Trophoblast cell (in vitro differentiated cells and primary cell): Measurements from ENCODE around the gene EPOP. TPM values are rescaled to one million over a fixed set of nuclear protein-coding genes. Genes with fewer than 3 reads are reported as not detected.
A peak's percentile ranks its signal among the peaks of the same experiment; 100 is the strongest.

Source experiments
- DNase-seq, 2 donors: peaks; one replicate each; pipeline ENCODE4 v3.0.0-alpha.2; 2016
- H2AFZ ChIP-seq: 2 replicates; pipeline ENCODE4 v1.6.1; 2013; ENCODE audit warnings: low read length, moderate library complexity, mild to moderate bottlenecking; ENCODE audit not compliant: insufficient read depth, poor library complexity
- H2AK5ac ChIP-seq: 2 replicates; pipeline ENCODE4 v1.6.1; 2013; ENCODE audit warnings: mild to moderate bottlenecking, low read length
- H2BK120ac ChIP-seq: 2 replicates; pipeline ENCODE4 v1.6.1; 2013; ENCODE audit warnings: low read length, mild to moderate bottlenecking, moderate library complexity; ENCODE audit not compliant: insufficient read depth, poor library complexity
- H2BK12ac ChIP-seq: 2 replicates; pipeline ENCODE4 v1.6.1; 2013; ENCODE audit warnings: mild to moderate bottlenecking, low read length, moderate library complexity
- H2BK5ac ChIP-seq: 2 replicates; pipeline ENCODE4 v1.6.1; 2013; ENCODE audit warnings: low read length, low read depth, moderate library complexity, mild to moderate bottlenecking; ENCODE audit not compliant: poor library complexity
- H3K14ac ChIP-seq: 2 replicates; pipeline ENCODE4 v1.6.1; 2013; ENCODE audit warnings: mild to moderate bottlenecking, low read length
- H3K18ac ChIP-seq: 2 replicates; pipeline ENCODE4 v1.6.1; 2013; ENCODE audit warnings: mild to moderate bottlenecking, low read length
- H3K23ac ChIP-seq: 2 replicates; pipeline ENCODE4 v1.6.1; 2013; ENCODE audit warnings: low read length
- H3K27ac ChIP-seq: 2 replicates; pipeline ENCODE4 v1.5.1; 2013; ENCODE audit warnings: low read depth, mild to moderate bottlenecking, inconsistent platforms, low read length, moderate library complexity
- H3K27me3 ChIP-seq: 2 replicates; pipeline ENCODE4 v1.6.1; 2013; ENCODE audit warnings: inconsistent platforms, mild to moderate bottlenecking, low read length, moderate library complexity; ENCODE audit not compliant: insufficient read depth
- H3K36me3 ChIP-seq, 2 experiments: 1 replicate in 1 of 2; 2 replicates in 1 of 2; pipeline ENCODE4 v1.6.1; 2013; ENCODE audit warnings: low read length in 2 of 2, mild to moderate bottlenecking in 2 of 2, moderate library complexity in 1 of 2; ENCODE audit not compliant: insufficient read depth in 2 of 2, control insufficient read depth in 1 of 2
- H3K4ac ChIP-seq: 2 replicates; pipeline ENCODE4 v1.6.1; 2013; ENCODE audit warnings: low read depth, mild to moderate bottlenecking, low read length, moderate library complexity
- H3K4me1 ChIP-seq, 2 experiments: 1 replicate in 1 of 2; 2 replicates in 1 of 2; pipeline ENCODE4 v1.6.1; 2013; ENCODE audit warnings: low read length in 2 of 2, mild to moderate bottlenecking in 2 of 2, moderate library complexity in 1 of 2; ENCODE audit not compliant: insufficient read depth in 2 of 2, control insufficient read depth in 1 of 2
- H3K4me2 ChIP-seq: 2 replicates; pipeline ENCODE4 v1.6.1; 2013; ENCODE audit warnings: inconsistent platforms, mild to moderate bottlenecking, low read length, moderate library complexity
- H3K4me3 ChIP-seq: 2 replicates; pipeline ENCODE4 v1.5.1; 2013; ENCODE audit warnings: mild to moderate bottlenecking, low read depth, low read length, inconsistent platforms
- H3K79me1 ChIP-seq: one replicate; pipeline ENCODE4 v1.6.1; 2013; ENCODE audit warnings: low read length
- H3K79me2 ChIP-seq: 2 replicates; pipeline ENCODE4 v1.6.1; 2013; ENCODE audit warnings: low read length, mild to moderate bottlenecking; ENCODE audit not compliant: control insufficient read depth, insufficient read depth, poor library complexity
- H3K9ac ChIP-seq: 2 replicates; pipeline ENCODE4 v1.6.1; 2013; ENCODE audit warnings: mild to moderate bottlenecking, low read length
- H3K9me3 ChIP-seq: 2 replicates; pipeline ENCODE4 v1.6.1; 2013; ENCODE audit warnings: low read depth, mild to moderate bottlenecking, control low read depth, inconsistent platforms, low read length; ENCODE audit not compliant: insufficient read depth
- H4K12ac ChIP-seq: 2 replicates; pipeline ENCODE4 v1.6.1; 2013; ENCODE audit warnings: low read depth, mild to moderate bottlenecking, low read length, moderate library complexity
- H4K8ac ChIP-seq: 2 replicates; pipeline ENCODE4 v1.6.1; 2013; ENCODE audit warnings: low read depth, mild to moderate bottlenecking, low read length, moderate library complexity
- H4K91ac ChIP-seq: one replicate; pipeline ENCODE4 v1.6.1; 2013; ENCODE audit warnings: low read depth, mild to moderate bottlenecking, low read length, moderate library complexity
- WGBS: extraction: QIAGEN DNeasy Blood & Tissue Kit; methylation state at CpG from one replicate; pipeline ENCODE4 v1.1.7; 2013; ENCODE audit warnings: missing lambda C conversion rate; ENCODE audit not compliant: insufficient read length, insufficient coverage; ENCODE audit errors: extremely low coverage; 5-methylcytosine and 5-hydroxymethylcytosine counted together
- polyA plus RNA-seq: library from polyadenylated mRNA; stranded (reverse); fragments of 200-250 nt; gene quantifications from 2 replicates; pipeline ENCODE4 v1.2.3, GENCODE V29; 2013

EPOP gene
- 1.8 TPM in 2 replicates for polyA plus RNA-seq

DNA sequence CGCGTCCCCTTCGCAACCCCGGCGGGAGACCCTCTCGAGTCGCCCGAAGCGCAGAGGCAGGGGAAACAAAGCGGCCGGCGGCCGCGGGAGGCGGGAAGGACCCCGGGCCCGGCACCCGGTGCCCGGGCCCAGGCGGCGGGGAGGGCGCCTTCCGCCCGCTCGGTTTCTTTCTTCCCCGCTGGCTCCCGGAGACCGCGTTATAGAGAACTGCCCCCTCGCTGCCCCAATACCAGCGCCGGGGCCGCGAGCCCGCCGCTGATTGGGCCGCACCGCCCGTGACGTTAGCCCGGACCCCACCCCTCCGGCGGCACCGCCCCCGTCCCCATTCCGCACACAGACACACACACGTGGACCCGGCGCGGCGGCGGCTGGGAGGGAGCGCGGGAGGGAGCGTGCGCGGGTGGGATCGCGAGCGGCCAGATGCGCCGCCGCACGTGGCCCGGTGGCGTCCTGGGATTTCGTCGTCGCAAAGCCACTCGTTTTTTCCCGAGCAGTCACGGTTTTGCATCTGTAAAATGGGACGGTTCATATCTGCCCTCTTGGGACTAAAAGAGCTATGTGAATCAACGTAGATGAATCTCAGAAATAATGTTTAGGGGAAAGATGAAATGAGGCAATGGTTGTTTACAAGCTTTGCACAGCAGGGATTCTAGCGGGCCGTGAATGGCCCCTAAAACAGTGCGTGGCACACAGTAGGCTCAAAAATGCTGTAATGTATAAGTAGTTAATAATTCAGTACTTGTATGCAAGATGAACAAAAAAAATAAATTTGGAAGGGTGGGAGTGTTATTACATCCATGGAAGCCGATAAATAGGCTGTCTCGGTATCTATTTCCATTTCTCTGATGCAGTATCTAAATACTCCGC lies at the start of gene EPOP:
EPOP (minus strand) TSS at position 209 of the 867 bp plus-strand sequence. CDS start 462 bp downstream, outside the sequence.
- Histone ChIP-seq H3K9me3 (no peaks in the 10 kb centered on the region), H2BK12ac (no peak within 1 kb of the TSS), H3K4me1 (peaks cover 12 to 13% of the 10 kb centered on the region in 2 experiments), H2AK5ac (no peak within 1 kb of the TSS), H3K27ac (no peak within 1 kb of the TSS), H3K4ac (no peak within 1 kb of the TSS), H3K9ac (peak within 1 kb of the TSS; percentile 49), H3K18ac (no peak within 1 kb of the TSS), H3K36me3 (no peaks in the 10 kb centered on the region), H3K27me3 (peaks cover 51% of the 10 kb centered on the region), H4K12ac (no peak within 1 kb of the TSS), H2BK5ac (no peak within 1 kb of the TSS), H3K23ac (no peak within 1 kb of the TSS), H3K4me3 (peak within 1 kb of the TSS; percentile 64), H4K91ac (peak within 1 kb of the TSS; percentile 28), H3K79me1 (no peaks in the 10 kb centered on the region), H3K79me2 (no peaks in the 10 kb centered on the region), H2AFZ (peak within 1 kb of the TSS; percentile 48), H4K8ac (peak within 1 kb of the TSS; percentile 23), H2BK120ac (peak within 1 kb of the TSS; percentile 54), H3K4me2 (peak within 1 kb of the TSS; percentile 88), H3K14ac (no peak within 1 kb of the TSS)
- peak; percentile 67 to 78 for DNase-seq
- WGBS, result no CpG with 5 or more reads among the region's 80 CpGs

DNA sequence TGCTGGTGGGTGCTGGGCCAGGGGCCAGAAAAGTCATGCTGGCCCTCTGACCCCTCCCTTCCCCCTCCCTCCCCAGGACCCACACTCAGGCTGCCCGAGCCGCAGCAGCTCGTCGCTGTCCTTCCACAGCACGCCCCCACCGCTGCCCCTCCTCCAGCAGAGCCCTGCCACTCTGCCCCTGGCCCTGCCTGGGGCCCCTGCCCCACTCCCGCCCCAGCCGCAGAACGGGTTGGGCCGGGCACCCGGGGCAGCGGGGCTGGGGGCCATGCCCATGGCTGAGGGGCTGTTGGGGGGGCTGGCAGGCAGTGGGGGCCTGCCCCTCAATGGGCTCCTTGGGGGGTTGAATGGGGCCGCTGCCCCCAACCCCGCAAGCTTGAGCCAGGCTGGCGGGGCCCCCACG lies 47.0 kb upstream of the EPOP start:
- Histone ChIP-seq H2BK12ac (no peak overlapping the region), H4K12ac (no peak overlapping the region)
- WGBS, result no CpG with 5 or more reads among the region's 16 CpGs

DNA sequence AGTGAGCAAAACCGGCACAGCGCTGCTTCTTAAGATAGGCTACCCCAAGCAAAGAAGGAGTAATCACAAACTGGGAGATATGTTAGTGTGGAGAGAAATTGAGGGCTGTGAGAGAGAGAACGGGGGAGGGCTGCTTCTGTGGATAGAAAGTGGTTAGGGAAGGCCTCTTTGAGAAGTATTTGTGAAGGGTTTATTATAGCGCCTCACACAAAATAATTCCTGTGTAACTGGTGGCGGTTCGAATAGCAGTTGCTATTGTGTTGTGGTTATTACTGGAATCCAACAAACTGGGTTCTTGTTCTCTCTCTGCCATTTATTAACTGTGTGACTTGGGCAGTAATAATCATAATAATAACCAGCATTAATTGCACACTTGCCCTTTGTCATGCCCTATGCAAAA lies 46.2 kb upstream of the EPOP start:
- no peak overlapping the region for H2BK5ac ChIP-seq
- no peak overlapping the region for H3K4me3 ChIP-seq
- no peak overlapping the region for H3K27ac ChIP-seq
- no peak overlapping the region for H2BK120ac ChIP-seq
- no peaks in the 10 kb centered on the region for H3K79me2 ChIP-seq
- H3K9ac ChIP-seq, result no peak overlapping the region
- peaks cover 1% of the 10 kb centered on the region for H3K9me3 ChIP-seq
- WGBS, result no CpG with 5 or more reads among the region's 6 CpGs
- no peak overlapping the region for H3K14ac ChIP-seq
- H3K23ac ChIP-seq, result no peak overlapping the region
- H3K36me3 ChIP-seq, result peaks cover 26 to 40% of the 10 kb centered on the region in 2 experiments
- no peaks in the 10 kb centered on the region for H3K27me3 ChIP-seq
- H2BK12ac ChIP-seq, result no peak overlapping the region
- no peak overlapping the region for H4K12ac ChIP-seq
- no peak overlapping the region for H4K91ac ChIP-seq
- DNase-seq, result no peak
- no peak overlapping the region for H3K4me2 ChIP-seq
- no peak overlapping the region for H2AK5ac ChIP-seq
- H3K4ac ChIP-seq, result no peak overlapping the region
- H3K18ac ChIP-seq, result no peak overlapping the region
- H4K8ac ChIP-seq, result no peak overlapping the region
- peaks cover 3% of the 10 kb centered on the region for H3K79me1 ChIP-seq
- H2AFZ ChIP-seq, result no peak overlapping the region
- peaks cover 8 to 12% of the 10 kb centered on the region in 2 experiments for H3K4me1 ChIP-seq

More for the DNA sequence above, 47.0 kb upstream of the EPOP start:
- Histone ChIP-seq H4K91ac (no peak overlapping the region), H4K8ac (no peak overlapping the region), H3K14ac (no peak overlapping the region), H3K79me1 (peaks cover 3% of the 10 kb centered on the region), H2BK5ac (no peak overlapping the region), H3K27ac (no peak overlapping the region), H3K18ac (no peak overlapping the region), H3K4ac (no peak overlapping the region), H3K27me3 (no peaks in the 10 kb centered on the region), H3K79me2 (no peaks in the 10 kb centered on the region), H3K9ac (no peak overlapping the region), H2AK5ac (no peak overlapping the region), H3K4me1 (peaks cover 8 to 12% of the 10 kb centered on the region in 2 experiments), H3K36me3 (peaks cover 20 to 34% of the 10 kb centered on the region in 2 experiments), H2AFZ (no peak overlapping the region), H3K23ac (no peak overlapping the region), H3K4me2 (no peak overlapping the region), H2BK120ac (no peak overlapping the region), H3K4me3 (no peak overlapping the region), H3K9me3 (peaks cover 1% of the 10 kb centered on the region)
- DNase-seq, result no peak

DNA sequence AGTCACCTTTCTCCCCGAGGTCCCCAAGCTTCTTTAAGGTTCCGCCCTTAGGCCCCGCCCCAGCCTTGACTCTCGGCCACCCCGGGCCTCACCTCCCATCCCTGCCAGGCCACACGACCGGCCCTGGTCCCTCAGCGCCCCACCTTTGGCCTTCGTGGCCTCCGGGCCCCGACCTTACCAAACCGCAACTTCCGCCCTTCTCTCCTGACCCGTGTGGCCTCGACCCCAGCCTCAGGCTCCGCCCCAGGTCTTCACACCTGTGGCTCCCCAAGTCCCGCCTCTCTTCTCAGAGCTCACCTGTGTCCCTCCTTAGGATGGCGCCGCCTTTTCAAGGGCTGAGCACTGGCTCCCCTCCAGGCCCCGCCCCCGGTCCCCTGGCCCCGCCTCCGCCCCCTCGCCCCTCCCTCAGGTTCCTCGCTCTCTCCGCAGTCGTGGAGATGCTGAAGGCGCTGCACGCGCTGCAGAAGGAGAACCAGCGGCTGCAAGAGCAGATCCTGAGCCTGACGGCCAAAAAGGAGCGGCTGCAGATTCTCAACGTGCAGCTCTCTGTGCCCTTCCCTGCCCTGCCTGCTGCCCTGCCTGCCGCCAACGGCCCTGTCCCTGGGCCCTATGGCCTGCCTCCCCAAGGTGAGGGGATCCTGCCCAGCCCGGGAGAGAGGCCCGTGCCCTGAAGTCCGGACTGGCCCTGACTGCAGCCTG lies 45.3 kb upstream of the EPOP start:
- peaks cover 3% of the 10 kb centered on the region for H3K79me1 ChIP-seq
- H3K4me2 ChIP-seq, result peak overlapping the region; percentile 66
- H3K4me1 ChIP-seq, result peaks cover 8 to 12% of the 10 kb centered on the region in 2 experiments
- no peak overlapping the region for H2AFZ ChIP-seq
- H3K27me3 ChIP-seq, result no peaks in the 10 kb centered on the region
- H3K9me3 ChIP-seq, result peaks cover 1% of the 10 kb centered on the region
- DNase-seq, result no peak
- H2BK120ac ChIP-seq, result no peak overlapping the region
- no CpG with 5 or more reads among the region's 39 CpGs for WGBS
- no peak overlapping the region for H3K14ac ChIP-seq
- H3K79me2 ChIP-seq, result no peaks in the 10 kb centered on the region
- no peak overlapping the region for H3K4ac ChIP-seq
- H4K12ac ChIP-seq, result no peak overlapping the region
- H4K91ac ChIP-seq, result peak overlapping the region; percentile 45
- no peak overlapping the region for H3K23ac ChIP-seq
- peaks cover 31 to 43% of the 10 kb centered on the region in 2 experiments for H3K36me3 ChIP-seq
- peak overlapping the region; percentile 12 for H2AK5ac ChIP-seq
- no peak overlapping the region for H3K4me3 ChIP-seq
- no peak overlapping the region for H3K9ac ChIP-seq
- H3K27ac ChIP-seq, result no peak overlapping the region
- no peak overlapping the region for H3K18ac ChIP-seq
- peak overlapping the region; percentile 8 for H2BK12ac ChIP-seq
- peak overlapping the region; percentile 79 for H4K8ac ChIP-seq
- H2BK5ac ChIP-seq, result no peak overlapping the region
